T-helper 1 cell (primary cell): ENCODE results near the gene CRTAP.
"Not testable (repeated sequence)": the region's sequence is repeated elsewhere in the genome, so short reads cannot be mapped to it uniquely, and the experiment has no call there.

Experiments used
- DNase-seq, 5 donors: peaks; one replicate each; pipeline ENCODE4 v3.0.0-alpha.2; 2012 to 2020

Gene CRTAP

GRCh38 chr3:33181641-33182040 is 67.8 kb downstream of the CRTAP start:
- not testable (repeated sequence) for DNase-seq

- no peak for DNase-seq
Observed at GRCh38 chr3:33184863-33185262, 71.0 kb downstream of the CRTAP start.

GRCh38 chr3:33186524-33187367 is 72.9 kb downstream of the CRTAP start:
- DNase-seq, result no peak

- no peak for DNase-seq
Observed at GRCh38 chr3:33187368-33187634, 73.5 kb downstream of the CRTAP start.

GRCh38 chr3:33194303-33194702 is 80.5 kb downstream of the CRTAP start:
- DNase-seq, result no peak

- DNase-seq, result no peak
Observed at GRCh38 chr3:33196538-33196937, 82.7 kb downstream of the CRTAP start.
